Measurements from ENCODE around the gene JAK3. TPM values are rescaled to one million over a fixed set of nuclear protein-coding genes. Genes with fewer than 3 reads are reported as not detected.

Gene JAK3
- total and polyA plus RNA-seq, 2 of the 4 experiments (the other 2 are of a cell fraction), result 0.36 to 1.5 TPM

- BruUV-seq (replicated peaks), result no TSS peak
These were observed 17.0 kb downstream of the JAK3 start for GRCh38 chr19:17830567-17831418.

More at GRCh38 chr19:17830567-17831418, 17.0 kb downstream of the JAK3 start:
- ATAC-seq (ENCODE audit: low read depth), result peak; percentile 90
- no peak overlapping the region for H3K9ac ChIP-seq (ENCODE audit: low read depth, low read length)
- 22% methylated on average over 32 of the region's 50 CpGs; no CpG with 5 or more reads in 1 of the 2 experiments for WGBS, 2 experiments (ENCODE audit: extremely low coverage in 2 of 2, insufficient read length in 1 of 2)
- H2BK5ac ChIP-seq (ENCODE audit: low read depth, low read length, poor library complexity, severe bottlenecking), result no peak overlapping the region
- no peak overlapping the region for H4K91ac ChIP-seq (ENCODE audit: insufficient read depth, low read depth, low read length)
- no peak overlapping the region for H3K23ac ChIP-seq (ENCODE audit: low read depth, low read length)
- H4K20me1 ChIP-seq (ENCODE audit: insufficient read depth, low read length), result no peaks in the 10 kb centered on the region
- TF ChIP-seq MAFK (IDR thresholded peaks at IDR 0.05; ENCODE audit: low read depth, low read length) (no peak), RFX5 (IDR thresholded peaks at IDR 0.05; ENCODE audit: low read depth, low read length) (no peak), MAZ (IDR thresholded peaks at IDR 0.05; ENCODE audit: borderline replicate concordance, low read depth, low read length) (no peak; the same call in 1 of the 2 replicates), RAD21 (IDR thresholded peaks at IDR 0.05; ENCODE audit: low read length) (no peak), CHD1 (IDR thresholded peaks at IDR 0.05; ENCODE audit: low read depth, low read length) (no peak), RCOR1 (IDR thresholded peaks at IDR 0.05; ENCODE audit: insufficient replicate concordance, low read length) (no peak)
- TF ChIP-seq, protein P1, sequence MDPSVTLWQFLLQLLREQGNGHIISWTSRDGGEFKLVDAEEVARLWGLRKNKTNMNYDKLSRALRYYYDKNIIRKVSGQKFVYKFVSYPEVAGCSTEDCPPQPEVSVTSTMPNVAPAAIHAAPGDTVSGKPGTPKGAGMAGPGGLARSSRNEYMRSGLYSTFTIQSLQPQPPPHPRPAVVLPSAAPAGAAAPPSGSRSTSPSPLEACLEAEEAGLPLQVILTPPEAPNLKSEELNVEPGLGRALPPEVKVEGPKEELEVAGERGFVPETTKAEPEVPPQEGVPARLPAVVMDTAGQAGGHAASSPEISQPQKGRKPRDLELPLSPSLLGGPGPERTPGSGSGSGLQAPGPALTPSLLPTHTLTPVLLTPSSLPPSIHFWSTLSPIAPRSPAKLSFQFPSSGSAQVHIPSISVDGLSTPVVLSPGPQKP (IDR thresholded peaks at IDR 0.05; ENCODE audit: borderline replicate concordance, low read depth, low read length), result no peak
- peak overlapping the region; percentile 84 for H3K4me2 ChIP-seq (ENCODE audit: low read depth, low read length)
- intact Hi-C loops (cut with micrococcal nuclease) (no loop called here), in situ Hi-C loops (cut with MboI; ENCODE audit: low sequenced_read_pairs) (no loop called here), dilution Hi-C loops (cut with HindIII; ENCODE audit: low sequenced_read_pairs, unreplicated experiment) (no loop called here)
- H2AK5ac ChIP-seq (ENCODE audit: low read depth, low read length), result no peak overlapping the region
- H3K18ac ChIP-seq (ENCODE audit: low read depth, low read length), result no peak overlapping the region
- H3K4me3 ChIP-seq (ENCODE audit: insufficient read depth, low read depth, low read length), result no peak overlapping the region; the same call in 1 of the 2 replicates
- H4K8ac ChIP-seq (ENCODE audit: low read depth in 2 of 2, low read length in 2 of 2), result no peak overlapping the region
- peak overlapping the region; percentile 82 for H2AFZ ChIP-seq (replicated peaks; ENCODE audit: low read length, poor library complexity)
- H3K4me1 ChIP-seq (ENCODE audit: control insufficient read depth, insufficient read depth, low read length), result peaks cover 2% of the 10 kb centered on the region; the same call in 1 of the 2 replicates
- peak; percentile 67 for DNase-seq
- H3K79me1 ChIP-seq (ENCODE audit: low read depth in 1 of 2, low read length in 2 of 2), result no peaks in the 10 kb centered on the region
- no peaks in the 10 kb centered on the region for H3K9me3 ChIP-seq (ENCODE audit: control insufficient read depth, insufficient read depth, low read length)
- H3K36me3 ChIP-seq (ENCODE audit: control insufficient read depth, insufficient read depth, low read length), result no peaks in the 10 kb centered on the region
- no peak overlapping the region for H2BK15ac ChIP-seq (ENCODE audit: low read depth, low read length)
- H3K27ac ChIP-seq (ENCODE audit: insufficient read depth, low read length), result no peak overlapping the region
- H3K9me1 ChIP-seq (ENCODE audit: insufficient read depth, low read length), result no peaks in the 10 kb centered on the region
- no peak overlapping the region for H3K4ac ChIP-seq (ENCODE audit: low read depth, low read length)
- no peak overlapping the region for H4K5ac ChIP-seq (ENCODE audit: low read depth, low read length)
- H3K14ac ChIP-seq (replicated peaks; ENCODE audit: low read depth, low read length), result no peak overlapping the region
- no peak overlapping the region for H2AK9ac ChIP-seq (replicated peaks; ENCODE audit: low read depth, low read length, poor library complexity)
- ChIA-PET CTCF (interaction anchor here (0.9 kb wide), 1 partner anchor 29 kb away, joined by 3 read pairs; the partner anchor contains the start of gene RPL18A), POLR2A (ENCODE audit: unreplicated experiment) (no interaction called here)
- no peak overlapping the region for H2BK120ac ChIP-seq (ENCODE audit: low read depth, low read length)
- no peak overlapping the region for H3K56ac ChIP-seq (ENCODE audit: extremely low read depth, insufficient read depth, low read length)
- H2BK20ac ChIP-seq (ENCODE audit: low read depth, low read length), result no peak overlapping the region
- H3K27me3 ChIP-seq (ENCODE audit: control insufficient read depth, insufficient read depth, low read length), result peaks cover 38% of the 10 kb centered on the region
